Activated CD4-positive, alpha-beta T cell treated with anti-CD3 and anti-CD28 coated beads for 36 hours (primary cell): ENCODE results near the gene TLE3. TPM values are rescaled to one million over a fixed set of nuclear protein-coding genes. Genes with fewer than 3 reads are reported as not detected.

Source experiments
- ATAC-seq: fragments of 200-7000 bp; cut with Tn5 transposase; one replicate; pipeline ENCODE4 v1.10.0; 2021; ENCODE audit warnings: mild to moderate bottlenecking, moderate library complexity
- CTCF ChIA-PET: fragments of 350-600 bp; sonication (Branson Sonifier 250); formaldehyde crosslinking; loops from one replicate; lab custom pipeline; 2021; ENCODE audit warnings: antibody characterized with exemption; lab: Charles Lee
- POLR2A ChIA-PET: fragments of 350-600 bp; sonication (Branson Sonifier 250); formaldehyde crosslinking; loops from one replicate; lab custom pipeline; 2021; ENCODE audit warnings: antibody characterized with exemption, inconsistent platforms; lab: Charles Lee
- DNase-seq: peaks from one replicate; pipeline ENCODE4 v3.0.0-alpha.2; 2020
- H3K27ac Mint-ChIP-seq: one replicate; pipeline ENCODE4 v1.8.0; 2021; ENCODE audit warnings: mixed read lengths
- H3K27me3 Mint-ChIP-seq: one replicate; pipeline ENCODE4 v1.8.0; 2021; ENCODE audit warnings: mixed read lengths
- H3K36me3 Mint-ChIP-seq: one replicate; pipeline ENCODE4 v1.8.0; 2021; ENCODE audit warnings: low read depth, mixed read lengths
- H3K4me1 Mint-ChIP-seq: one replicate; pipeline ENCODE4 v1.8.0; 2021; ENCODE audit warnings: mixed read lengths
- H3K4me3 Mint-ChIP-seq: one replicate; pipeline ENCODE4 v1.8.0; 2021; ENCODE audit warnings: mild to moderate bottlenecking, moderate library complexity, mixed read lengths
- H3K9me3 Mint-ChIP-seq: one replicate; pipeline ENCODE4 v1.8.0; 2021; ENCODE audit warnings: low read depth, mixed read lengths
- intact Hi-C, 2 experiments: fragments of 100-400 bp; cut with DNase I in 1 of 2; cut with micrococcal nuclease in 1 of 2; formaldehyde crosslinking; loops; one replicate each; pipeline versions ENCODE4 v1.14.2 to v1.15.1; 2022 to 2024; cut with DNase I, micrococcal nuclease
- total RNA-seq, 2 experiments: library from RNA; stranded (reverse); gene quantifications; one replicate each; pipeline ENCODE4 v1.2.3, GENCODE V29; 2021

Gene TLE3
- total RNA-seq, 2 experiments from 2014 or later, result 89.2 to 97.6 TPM

GRCh38 chr15:70083418-70083817, 14.3 kb downstream of the TLE3 start:
- Mint-ChIP-seq H3K27me3 (no peaks in the 10 kb centered on the region), H3K36me3 (peaks cover 75% of the 10 kb centered on the region), H3K27ac (no peak overlapping the region), H3K4me1 (peaks cover 60% of the 10 kb centered on the region), H3K4me3 (no peak overlapping the region), H3K9me3 (no peaks in the 10 kb centered on the region)
- DNase-seq (no peak), ATAC-seq (no peak)
- POLR2A ChIA-PET, result no interaction called here
- intact Hi-C loops, result no loop called here
- CTCF ChIA-PET, result interaction anchor here (0.6 to 0.9 kb wide), 4 partner anchors 18 to 408 kb away, joined by 3 read pairs; no protein-coding TSS in a partner anchor

- peaks cover 57% of the 10 kb centered on the region for H3K4me1 Mint-ChIP-seq
- ATAC-seq (no peak), DNase-seq (no peak)
- ChIA-PET POLR2A (no interaction called here), CTCF (no interaction called here)
- intact Hi-C loops, result no loop called here
- H3K9me3 Mint-ChIP-seq, result no peaks in the 10 kb centered on the region
- H3K27me3 Mint-ChIP-seq, result no peaks in the 10 kb centered on the region
- H3K4me3 Mint-ChIP-seq, result no peak overlapping the region
- H3K27ac Mint-ChIP-seq, result no peak overlapping the region
- peaks cover 70% of the 10 kb centered on the region for H3K36me3 Mint-ChIP-seq
Observed at GRCh38 chr15:70082281-70082900, 15.3 kb downstream of the TLE3 start.

GRCh38 chr15:70081612-70082011, 16.1 kb downstream of the TLE3 start:
- intact Hi-C loops, result no loop called here
- no peaks in the 10 kb centered on the region for H3K9me3 Mint-ChIP-seq
- no peak overlapping the region for H3K4me3 Mint-ChIP-seq
- peaks cover 64% of the 10 kb centered on the region for H3K36me3 Mint-ChIP-seq
- ChIA-PET CTCF (no interaction called here), POLR2A (no interaction called here)
- H3K27me3 Mint-ChIP-seq, result no peaks in the 10 kb centered on the region
- H3K4me1 Mint-ChIP-seq, result peaks cover 49% of the 10 kb centered on the region
- no peak for ATAC-seq
- no peak overlapping the region for H3K27ac Mint-ChIP-seq
- DNase-seq, result no peak

- Mint-ChIP-seq H3K27me3 (no peaks in the 10 kb centered on the region), H3K9me3 (no peaks in the 10 kb centered on the region), H3K36me3 (peaks cover 63% of the 10 kb centered on the region), H3K27ac (no peak overlapping the region), H3K4me1 (peaks cover 39% of the 10 kb centered on the region), H3K4me3 (no peak overlapping the region)
- POLR2A ChIA-PET, result no interaction called here
- DNase-seq (no peak), ATAC-seq (no peak)
- intact Hi-C loops, result no loop called here
- CTCF ChIA-PET, result interaction anchor here (0.5 to 0.8 kb wide), 2 partner anchors 384 to 669 kb away, joined by 3 read pairs; no protein-coding TSS in a partner anchor
Observed at GRCh38 chr15:70080347-70080746, 17.4 kb downstream of the TLE3 start.

- no peaks in the 10 kb centered on the region for H3K9me3 Mint-ChIP-seq
- no peak overlapping the region for H3K27ac Mint-ChIP-seq
- H3K4me1 Mint-ChIP-seq, result peaks cover 35% of the 10 kb centered on the region
- no peaks in the 10 kb centered on the region for H3K27me3 Mint-ChIP-seq
- intact Hi-C loops, result no loop called here
- H3K4me3 Mint-ChIP-seq, result no peak overlapping the region
- no peak for DNase-seq
- POLR2A ChIA-PET, result no interaction called here
- no peak for ATAC-seq
- peaks cover 62% of the 10 kb centered on the region for H3K36me3 Mint-ChIP-seq
- CTCF ChIA-PET, result interaction anchor here (0.5 to 0.9 kb wide), 2 partner anchors 16 to 384 kb away, joined by 3 read pairs; no protein-coding TSS in a partner anchor
Observed at GRCh38 chr15:70079888-70080287, 17.8 kb downstream of the TLE3 start.

- ChIA-PET CTCF (interaction anchor here (0.9 kb wide), 1 partner anchor 17 kb away, joined by 3 read pairs; no protein-coding TSS in a partner anchor), POLR2A (no interaction called here)
- no peaks in the 10 kb centered on the region for H3K9me3 Mint-ChIP-seq
- no peak overlapping the region for H3K27ac Mint-ChIP-seq
- H3K4me1 Mint-ChIP-seq, result peaks cover 25% of the 10 kb centered on the region
- DNase-seq (no peak), ATAC-seq (no peak)
- intact Hi-C loops, result no loop called here
- peaks cover 64% of the 10 kb centered on the region for H3K36me3 Mint-ChIP-seq
- no peak overlapping the region for H3K4me3 Mint-ChIP-seq
- no peaks in the 10 kb centered on the region for H3K27me3 Mint-ChIP-seq
Observed at GRCh38 chr15:70078578-70079417, 18.9 kb downstream of the TLE3 start.

GRCh38 chr15:70077188-70078147, 20.2 kb downstream of the TLE3 start:
- ATAC-seq (no peak), DNase-seq (no peak)
- peaks cover 18% of the 10 kb centered on the region for H3K4me1 Mint-ChIP-seq
- peak overlapping the region; percentile 28 for H3K27ac Mint-ChIP-seq
- CTCF ChIA-PET, result interaction anchor here (0.8 to 1.5 kb wide), 2 partner anchors 9 to 21 kb away, joined by 3 to 5 read pairs; no protein-coding TSS in a partner anchor
- intact Hi-C loops, result no loop called here
- no peaks in the 10 kb centered on the region for H3K27me3 Mint-ChIP-seq
- H3K9me3 Mint-ChIP-seq, result no peaks in the 10 kb centered on the region
- H3K4me3 Mint-ChIP-seq, result no peak overlapping the region
- POLR2A ChIA-PET, result interaction anchor here (0.6 kb wide), 1 partner anchor 20 kb away, joined by 7 read pairs; the partner anchor contains the start of gene TLE3
- H3K36me3 Mint-ChIP-seq, result peaks cover 66% of the 10 kb centered on the region

- no peak for DNase-seq
- ChIA-PET POLR2A (no interaction called here), CTCF (no interaction called here)
- intact Hi-C loops, result no loop called here
- H3K36me3 Mint-ChIP-seq, result peaks cover 63% of the 10 kb centered on the region
- no peak for ATAC-seq
- peaks cover 11% of the 10 kb centered on the region for H3K4me1 Mint-ChIP-seq
- H3K27ac Mint-ChIP-seq, result no peak overlapping the region
- H3K4me3 Mint-ChIP-seq, result no peak overlapping the region
- no peaks in the 10 kb centered on the region for H3K27me3 Mint-ChIP-seq
- no peaks in the 10 kb centered on the region for H3K9me3 Mint-ChIP-seq
Observed at GRCh38 chr15:70074380-70074779, 23.3 kb downstream of the TLE3 start.

- no peaks in the 10 kb centered on the region for H3K9me3 Mint-ChIP-seq
- no peak overlapping the region for H3K4me3 Mint-ChIP-seq
- CTCF ChIA-PET, result interaction anchor here (1.1 kb wide), 1 partner anchor 20 kb away, joined by 4 read pairs; no protein-coding TSS in a partner anchor
- POLR2A ChIA-PET, result no interaction called here
- H3K36me3 Mint-ChIP-seq, result peaks cover 66% of the 10 kb centered on the region
- H3K4me1 Mint-ChIP-seq, result peaks cover 6% of the 10 kb centered on the region
- no peak for ATAC-seq
- H3K27ac Mint-ChIP-seq, result no peak overlapping the region
- no peak for DNase-seq
- no peaks in the 10 kb centered on the region for H3K27me3 Mint-ChIP-seq
- intact Hi-C loops, result no loop called here
Observed at GRCh38 chr15:70072479-70072878, 25.2 kb downstream of the TLE3 start.

- DNase-seq, result no peak
- ChIA-PET POLR2A (no interaction called here), CTCF (interaction anchor here (1.1 kb wide), 1 partner anchor 21 kb away, joined by 4 read pairs; no protein-coding TSS in a partner anchor)
- ATAC-seq, result no peak
- H3K27me3 Mint-ChIP-seq, result no peaks in the 10 kb centered on the region
- H3K27ac Mint-ChIP-seq, result no peak overlapping the region
- H3K4me3 Mint-ChIP-seq, result no peak overlapping the region
- intact Hi-C loops, result no loop called here
- H3K4me1 Mint-ChIP-seq, result peaks cover 6% of the 10 kb centered on the region
- H3K36me3 Mint-ChIP-seq, result peaks cover 71% of the 10 kb centered on the region
- no peaks in the 10 kb centered on the region for H3K9me3 Mint-ChIP-seq
Observed at GRCh38 chr15:70071799-70072198, 25.9 kb downstream of the TLE3 start.

- no peak for ATAC-seq
- Mint-ChIP-seq H3K4me1 (peaks cover 6% of the 10 kb centered on the region), H3K4me3 (no peak overlapping the region), H3K36me3 (peaks cover 66% of the 10 kb centered on the region), H3K9me3 (no peaks in the 10 kb centered on the region), H3K27ac (no peak overlapping the region), H3K27me3 (no peaks in the 10 kb centered on the region)
- DNase-seq, result no peak
- ChIA-PET CTCF (no interaction called here), POLR2A (interaction anchor here (1.1 kb wide), 1 partner anchor 350 kb away, joined by 3 read pairs; no protein-coding TSS in a partner anchor)
- intact Hi-C loops, result no loop called here
Observed at GRCh38 chr15:70069716-70070115, 28.0 kb downstream of the TLE3 start.
